SK-N-SH (cell line): ENCODE measurements around the gene MREG. TPM values are rescaled to one million over a fixed set of nuclear protein-coding genes. Genes with fewer than 3 reads are reported as not detected.

Experiments
- CTCF ChIA-PET: fragments of 300-600, 350-600 bp; formaldehyde crosslinking; extraction: SDS; loops from one replicate; lab custom pipeline; 2021; lab: Yijun Ruan, JAX
- POLR2A ChIA-PET: fragments of 350-600 bp; sonication (Branson Sonifier 250); formaldehyde crosslinking; extraction: SDS; loops from one replicate; lab custom pipeline; 2020; ENCODE audit warnings: antibody characterized with exemption, inconsistent platforms; lab: Yijun Ruan, JAX
- DNase-seq: peaks from one replicate; pipeline ENCODE4 v3.0.0; 2012
- H2AFZ ChIP-seq: fragments of 200-600 bp; sonication (generic); 2 replicates; pipeline ENCODE4 v1.8.1; 2016; ENCODE audit warnings: antibody characterized with exemption, mild to moderate bottlenecking, low read depth
- H3F3A ChIP-seq: fragments of 200-600 bp; sonication (generic); replicated peaks from 2 replicates; pipeline ENCODE3; 2016; ENCODE audit warnings: antibody characterized with exemption, mild to moderate bottlenecking; ENCODE audit not compliant: insufficient read depth
- H3K27ac ChIP-seq, 2 experiments: fragments of 200-500 bp in 1 of 2; fragments of 200-600 bp in 1 of 2; sonication (Bioruptor generic) in 1 of 2; sonication (generic), shearing (Covaris generic) in 1 of 2; 2 replicates each; pipeline versions ENCODE4 v1.5.1 to v1.6.1; 2014 to 2016; ENCODE audit warnings: low read depth in 2 of 2, inconsistent platforms in 1 of 2, low read length in 1 of 2, mild to moderate bottlenecking in 1 of 2, mixed read lengths in 1 of 2
- H3K27me3 ChIP-seq: fragments of 200-600 bp; sonication (generic), shearing (Covaris generic); 2 replicates; pipeline ENCODE4 v1.6.1; 2016; ENCODE audit warnings: mixed run types; ENCODE audit not compliant: insufficient read depth
- H3K36me3 ChIP-seq, 2 experiments: fragments of 200-500 bp in 1 of 2; fragments of 200-600 bp in 1 of 2; sonication (Bioruptor generic) in 1 of 2; sonication (generic) in 1 of 2; replicated peaks in 1 of 2; 2 replicates each; pipeline versions ENCODE3 to v1.5.1; 2014 to 2016; ENCODE audit warnings: low read length in 1 of 2, mild to moderate bottlenecking in 1 of 2; ENCODE audit not compliant: insufficient read depth in 2 of 2, control insufficient read depth in 1 of 2
- H3K4me1 ChIP-seq, 2 experiments: fragments of 200-500 bp in 1 of 2; fragments of 200-600 bp in 1 of 2; sonication (Bioruptor generic) in 1 of 2; sonication (generic), shearing (Covaris generic) in 1 of 2; 2 replicates each; pipeline versions ENCODE4 v1.5.1 to v1.6.1; 2014 to 2016; ENCODE audit warnings: low read depth in 1 of 2, low read length in 1 of 2, mixed run types in 1 of 2; ENCODE audit not compliant: insufficient read depth in 2 of 2, control insufficient read depth in 1 of 2
- H3K4me2 ChIP-seq: fragments of 200-600 bp; sonication (generic), shearing (Covaris generic); 2 replicates; pipeline ENCODE4 v1.6.1; 2017; ENCODE audit warnings: mixed run types
- H3K4me3 ChIP-seq, 2 experiments: fragments of 200-500 bp in 1 of 2; fragments of 200-600 bp in 1 of 2; sonication (Bioruptor generic) in 1 of 2; sonication (generic), shearing (Covaris generic) in 1 of 2; 2 replicates each; pipeline versions ENCODE4 v1.5.1 to v1.8.1; 2014 to 2016; ENCODE audit warnings: low read depth in 2 of 2, inconsistent platforms in 1 of 2, low read length in 1 of 2, mild to moderate bottlenecking in 1 of 2, mixed read lengths in 1 of 2, moderate library complexity in 1 of 2
- H3K79me2 ChIP-seq: fragments of 200-600 bp; sonication (generic); 2 replicates; pipeline ENCODE4 v1.8.1; 2017; ENCODE audit warnings: mild to moderate bottlenecking; ENCODE audit not compliant: insufficient read depth
- H3K9ac ChIP-seq: fragments of 200-600 bp; sonication (generic); 2 replicates; pipeline ENCODE4 v1.6.1; 2017; ENCODE audit warnings: mixed run types
- H3K9me2 ChIP-seq: fragments of 200-600 bp; sonication (generic); 2 replicates; pipeline ENCODE4 v1.6.1; 2017; ENCODE audit warnings: mixed run types
- H3K9me3 ChIP-seq: fragments of 200-600 bp; sonication (generic); 2 replicates; pipeline ENCODE4 v1.6.1; 2017; ENCODE audit warnings: mixed run types, mild to moderate bottlenecking, moderate library complexity
- H4K20me1 ChIP-seq: fragments of 200-600 bp; sonication (generic); 2 replicates; pipeline ENCODE4 v1.6.1; 2017; ENCODE audit warnings: mild to moderate bottlenecking, mixed run types; ENCODE audit not compliant: insufficient read depth
- CHD2 ChIP-seq: fragments of 150-350 bp; IDR thresholded peaks from 2 replicates; pipeline ENCODE4 v1.6.1; 2018; ENCODE audit warnings: low read length; ENCODE audit not compliant: partially characterized antibody
- CTCF ChIP-seq: fragments of 200-600 bp; sonication (generic); IDR thresholded peaks from 2 replicates; pipeline ENCODE4 v1.6.1; 2017; ENCODE audit warnings: antibody characterized with exemption, mild to moderate bottlenecking, moderate library complexity
- EP300 ChIP-seq, 2 experiments: IDR thresholded peaks; 2 replicates each; pipeline versions ENCODE4 v1.4.0 to v1.6.1; 2012; ENCODE audit warnings: borderline replicate concordance in 1 of 2, low read depth in 1 of 2, low read length in 1 of 2
- EZH2phosphoT487 ChIP-seq: fragments of 200-600 bp; sonication (generic); IDR thresholded peaks from 2 replicates; pipeline ENCODE4 v1.6.1; 2017; ENCODE audit warnings: low read depth, mixed run types, mild to moderate bottlenecking, antibody characterized with exemption, moderate library complexity, borderline replicate concordance
- FOSL2 ChIP-seq: IDR thresholded peaks from 2 replicates; pipeline ENCODE4 v1.4.0; 2012; ENCODE audit warnings: low read depth, mild to moderate bottlenecking, moderate library complexity, borderline replicate concordance
- GATA2 ChIP-seq: sonication (generic); formaldehyde crosslinking; IDR thresholded peaks from 2 replicates; pipeline ENCODE4 v1.5.0; 2020; ENCODE audit warnings: mild to moderate bottlenecking, missing genetic modification reagents
- MAX ChIP-seq: IDR thresholded peaks from 2 replicates; pipeline ENCODE4 v1.4.0; 2012; ENCODE audit warnings: low read depth
- NFIC ChIP-seq: IDR thresholded peaks from 2 replicates; pipeline ENCODE4 v1.4.0; 2012; ENCODE audit warnings: borderline replicate concordance
- POLR2AphosphoS5 ChIP-seq: IDR thresholded peaks from 2 replicates; pipeline ENCODE4 v1.6.1; 2012; ENCODE audit warnings: low read depth, low read length
- RAD21 ChIP-seq: IDR thresholded peaks from 2 replicates; pipeline ENCODE4 v1.6.1; 2012; ENCODE audit warnings: mild to moderate bottlenecking, low read length
- RCOR1 ChIP-seq: fragments of 150-350 bp; IDR thresholded peaks from 2 replicates; pipeline ENCODE4 v1.6.1; 2017; ENCODE audit warnings: antibody characterized with exemption, low read length
- RFX5 ChIP-seq: IDR thresholded peaks from 2 replicates; pipeline ENCODE4 v1.6.1; 2012; ENCODE audit warnings: mild to moderate bottlenecking, improper control_type of control experiment, low read length
- SMC3 ChIP-seq: IDR thresholded peaks from 2 replicates; pipeline ENCODE4 v1.6.1; 2012; ENCODE audit warnings: low read depth, low read length, improper control_type of control experiment
- TCF12 ChIP-seq: IDR thresholded peaks from 2 replicates; pipeline ENCODE4 v1.4.0; 2012
- YY1 ChIP-seq: IDR thresholded peaks from 2 replicates; pipeline ENCODE4 v1.4.0; 2012; ENCODE audit warnings: low read depth, mild to moderate bottlenecking
- WGBS: methylation state at CpG from one replicate; pipeline ENCODE4 v1.1.6; 2017; ENCODE audit warnings: low lambda C conversion rate; 5-methylcytosine and 5-hydroxymethylcytosine counted together
- polyA plus RNA-seq, 3 experiments: library from polyadenylated mRNA; depleted of rRNA; stranded (reverse); fragments of >200 nt; gene quantifications; 2 replicates each; pipeline ENCODE4 v1.2.3, GENCODE V29; 2012

The MREG gene
- polyA plus RNA-seq, 1 of the 3 experiments (the other 2 are of a cell fraction): 2.5 TPM

GRCh38 chr2:216023055-216023648 is 9.8 kb upstream of the MREG start:
- TF ChIP-seq EP300 (IDR thresholded peaks at IDR 0.05; ENCODE audit: borderline replicate concordance in 1 of 2, low read depth in 1 of 2, low read length in 1 of 2) (no peak), CTCF (peak; percentile 76), FOSL2 (no peak), GATA2 (no peak), SMC3 (peak; percentile 44; the same call in 1 of the 2 replicates), RCOR1 (no peak), RAD21 (peak; percentile 64)
- 19% methylated on average over 3 of the region's 3 CpGs for WGBS
- POLR2A ChIA-PET: no interaction called here

GRCh38 chr2:216021768-216022565 is 8.6 kb upstream of the MREG start:
- ChIA-PET POLR2A (no interaction called here), CTCF (interaction anchor here (0.7 to 11.7 kb wide), 12 partner anchors 9 to 89 kb away, joined by 3 to 109 read pairs (median 4); partner anchors contain the start of gene XRCC5)
- H3K9ac ChIP-seq: no peak overlapping the region
- H3K9me2 ChIP-seq: no peaks in the 10 kb centered on the region
- H3K79me2 ChIP-seq: no peaks in the 10 kb centered on the region
- no peak for TF ChIP-seq CHD2
- no peak for TF ChIP-seq RAD21
- TF ChIP-seq RFX5: no peak
- no peak for TF ChIP-seq GATA2
- TF ChIP-seq EP300 (IDR thresholded peaks at IDR 0.05; ENCODE audit: borderline replicate concordance in 1 of 2, low read depth in 1 of 2, low read length in 1 of 2): no peak
- no peak for TF ChIP-seq NFIC
- no peak for TF ChIP-seq EZH2phosphoT487
- TF ChIP-seq CTCF: no peak
- no peak for TF ChIP-seq YY1
- TF ChIP-seq SMC3: no peak
- no peak for TF ChIP-seq TCF12
- TF ChIP-seq POLR2AphosphoS5: no peak
- TF ChIP-seq MAX: no peak
- H3K27ac ChIP-seq: no peak overlapping the region
- no peak for DNase-seq
- no peaks in the 10 kb centered on the region for H4K20me1 ChIP-seq
- H3K4me3 ChIP-seq: no peak overlapping the region
- no peak overlapping the region for H3K4me2 ChIP-seq
- no peak overlapping the region for H2AFZ ChIP-seq
- peaks cover 0 to 3% of the 10 kb centered on the region in 2 experiments; a peak in 2 of 4 replicates for H3K4me1 ChIP-seq
- no peaks in the 10 kb centered on the region for H3K36me3 ChIP-seq
- H3F3A ChIP-seq: peaks cover under 1% of the 10 kb centered on the region
- H3K9me3 ChIP-seq: no peaks in the 10 kb centered on the region
- WGBS: 87% methylated on average over 7 of the region's 7 CpGs
- H3K27me3 ChIP-seq: no peaks in the 10 kb centered on the region

More at GRCh38 chr2:216023055-216023648, 9.8 kb upstream of the MREG start:
- CTCF ChIA-PET: interaction anchor here (0.5 to 11.7 kb wide), 15 partner anchors 9 to 114 kb away, joined by 3 to 109 read pairs (median 4); partner anchors contain the start of gene XRCC5
- H4K20me1 ChIP-seq: no peaks in the 10 kb centered on the region
- 0 out of 2 replicates have a peak overlapping the region, but pooled peaks have one; percentile 3 for H2AFZ ChIP-seq
- peak; percentile 72 for DNase-seq
- no peak overlapping the region for H3K4me3 ChIP-seq
- no peaks in the 10 kb centered on the region for H3K79me2 ChIP-seq
- H3K27ac ChIP-seq: no peak overlapping the region
- no peak overlapping the region for H3K9ac ChIP-seq
- H3K9me3 ChIP-seq: no peaks in the 10 kb centered on the region
- no peaks in the 10 kb centered on the region for H3K27me3 ChIP-seq
- no peak overlapping the region for H3K4me2 ChIP-seq
- H3K4me1 ChIP-seq: no peaks in the 10 kb centered on the region
- no peaks in the 10 kb centered on the region for H3F3A ChIP-seq
- no peaks in the 10 kb centered on the region for H3K9me2 ChIP-seq
- no peaks in the 10 kb centered on the region for H3K36me3 ChIP-seq
